Measurements from ENCODE around the gene ZNF821. TPM values are rescaled to one million over a fixed set of nuclear protein-coding genes. Genes with fewer than 3 reads are reported as not detected.
"Not testable (repeated sequence)": the region's sequence is repeated elsewhere in the genome, so short reads cannot be mapped to it uniquely, and the experiment has no call there.

ZNF821 gene
- total RNA-seq, 2 donors from 2014 or later = 6.3 to 10.1 TPM

GRCh38 chr16:71826533-71827017 lies 57.4 kb downstream of the ZNF821 start:
- TF ChIP-seq CTCF (IDR thresholded peaks at IDR 0.05) = no peak
- DNase-seq = no peak
- Histone ChIP-seq H3K4me3 (no peak overlapping the region), H3K27ac (no peak overlapping the region), H3K36me3 (no peaks in the 10 kb centered on the region), H3K9ac (ENCODE audit: low read depth in 2 of 2, low read length in 2 of 2) (no peak overlapping the region), H3K27me3 (no peaks in the 10 kb centered on the region), H3K4me1 (no peaks in the 10 kb centered on the region), H3K9me3 (no peaks in the 10 kb centered on the region)
- intact Hi-C loops (cut with DNase I) = no loop called here

- H3K9me3 ChIP-seq; intact Hi-C loops (cut with DNase I); H3K27me3 ChIP-seq; H3K9ac ChIP-seq (ENCODE audit: low read depth in 2 of 2, low read length in 2 of 2); H3K36me3 ChIP-seq; H3K4me1 ChIP-seq; H3K4me3 ChIP-seq; DNase-seq: not testable (repeated sequence)
- peak overlapping the region; percentile 23 for H3K27ac ChIP-seq
Observed at GRCh38 chr16:71817155-71817500, 66.9 kb downstream of the ZNF821 start.

GRCh38 chr16:71811261-71811803 lies 72.7 kb downstream of the ZNF821 start:
- H3K9ac ChIP-seq (ENCODE audit: low read depth in 2 of 2, low read length in 2 of 2) = no peak overlapping the region
- intact Hi-C loops (cut with DNase I) = no loop called here
- no peak overlapping the region for H3K4me3 ChIP-seq
- H3K4me1 ChIP-seq = peaks cover 8% of the 10 kb centered on the region
- no peaks in the 10 kb centered on the region for H3K9me3 ChIP-seq
- H3K27me3 ChIP-seq = no peaks in the 10 kb centered on the region
- H3K27ac ChIP-seq = no peak overlapping the region
- no peak for TF ChIP-seq CTCF (IDR thresholded peaks at IDR 0.05)
- no peak for DNase-seq
- H3K36me3 ChIP-seq = no peaks in the 10 kb centered on the region

- DNase-seq; H3K27me3 ChIP-seq; intact Hi-C loops (cut with DNase I); H3K36me3 ChIP-seq; H3K4me1 ChIP-seq; H3K9ac ChIP-seq (ENCODE audit: low read depth in 2 of 2, low read length in 2 of 2); H3K9me3 ChIP-seq; H3K4me3 ChIP-seq: not testable (repeated sequence)
- H3K27ac ChIP-seq = peak overlapping the region; percentile 81
Observed at GRCh38 chr16:71810155-71810530, 73.8 kb downstream of the ZNF821 start.

Other genes starting within 250 kb of the ZNF821 start
- gene PHLPP2, start 159.5 kb downstream of the ZNF821 start, total RNA-seq = 10 to 100 TPM; 23.5 to 53.1 TPM
- gene AP1G1, start 75.3 kb downstream of the ZNF821 start, total RNA-seq = 100 to 1,000 TPM; 101 to 102 TPM
- 10 to 100 TPM; 19.4 to 26.1 TPM for gene ATXN1L, start 38.2 kb downstream of the ZNF821 start, total RNA-seq
- gene IST1, start 11.3 kb upstream of the ZNF821 start, total RNA-seq = 100 to 1,000 TPM; 180 to 304 TPM
- gene PKD1L3, start 116.2 kb upstream of the ZNF821 start, total RNA-seq = under 1 TPM; 0.05 to 0.07 TPM
- gene DHODH, start 124.6 kb upstream of the ZNF821 start, total RNA-seq = 1 to 10 TPM; 4.3 to 9.4 TPM
- gene HP, start 170.3 kb upstream of the ZNF821 start, total RNA-seq = 10 to 100 TPM in 1 of 2 donors, 1 to 10 TPM in 1; 5.7 to 27.6 TPM
- under 1 TPM in 1 of 2 donors, not detected in 1; 0.69 TPM for gene HPR, start 179.0 kb upstream of the ZNF821 start, total RNA-seq
- gene TXNL4B, start 209.4 kb upstream of the ZNF821 start, total RNA-seq = 10 to 100 TPM; 10.1 to 13.7 TPM
- 10 to 100 TPM; 41.7 to 79.3 TPM for gene DHX38, start 209.7 kb upstream of the ZNF821 start, total RNA-seq